Iris pigment epithelial cell (primary cell): ENCODE data around the gene TRAPPC2.

Experiments used
- DNase-seq: peaks from one replicate; pipeline ENCODE4 v3.0.0-alpha.2; 2011; ENCODE audit warnings: low read depth

The TRAPPC2 gene

DNA sequence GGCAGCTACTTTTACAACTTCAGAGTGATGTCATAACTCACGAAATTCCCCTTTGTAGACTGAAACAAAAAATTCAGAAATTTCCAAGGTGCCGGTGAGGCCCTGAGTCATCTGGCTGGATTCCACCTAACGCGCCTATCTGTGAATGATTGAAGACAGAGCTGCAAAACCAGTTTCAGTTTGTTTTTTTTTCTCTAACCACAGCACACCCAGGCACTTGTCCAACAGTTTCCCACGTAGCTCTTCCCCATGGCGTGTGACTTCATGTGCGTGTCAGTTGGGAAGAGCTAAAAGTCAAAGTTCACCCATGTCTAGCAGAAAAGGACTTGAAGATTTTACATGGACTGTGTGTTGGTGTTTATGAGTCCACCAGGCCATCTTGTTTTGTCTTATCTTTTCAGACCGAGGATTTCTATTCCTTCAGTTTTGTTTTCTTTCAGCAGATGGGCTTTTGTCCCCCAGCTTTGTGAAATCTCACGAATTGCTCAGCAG, 65.1 kb downstream of the TRAPPC2 start:
- peak; percentile 96 for DNase-seq

DNA sequence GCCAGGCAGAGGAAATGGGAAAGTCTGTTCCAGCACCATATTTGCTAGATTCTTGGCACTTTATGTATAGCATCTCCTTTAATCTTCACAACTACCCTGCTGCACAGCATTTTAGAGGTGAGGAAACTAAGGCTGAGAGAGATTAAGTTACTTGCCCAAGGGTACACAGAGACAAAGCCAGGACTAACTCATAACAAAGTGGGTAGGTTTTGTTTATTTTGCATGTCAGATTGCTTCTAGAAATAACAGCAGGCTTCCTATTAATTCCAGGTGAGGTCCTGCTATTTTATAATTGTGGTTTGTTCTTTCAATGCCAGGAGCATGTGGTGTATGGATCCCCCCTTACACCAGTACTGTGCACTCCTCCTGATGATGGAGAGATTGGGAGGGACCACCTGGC, 66.5 kb downstream of the TRAPPC2 start:
- no peak for DNase-seq

DNA sequence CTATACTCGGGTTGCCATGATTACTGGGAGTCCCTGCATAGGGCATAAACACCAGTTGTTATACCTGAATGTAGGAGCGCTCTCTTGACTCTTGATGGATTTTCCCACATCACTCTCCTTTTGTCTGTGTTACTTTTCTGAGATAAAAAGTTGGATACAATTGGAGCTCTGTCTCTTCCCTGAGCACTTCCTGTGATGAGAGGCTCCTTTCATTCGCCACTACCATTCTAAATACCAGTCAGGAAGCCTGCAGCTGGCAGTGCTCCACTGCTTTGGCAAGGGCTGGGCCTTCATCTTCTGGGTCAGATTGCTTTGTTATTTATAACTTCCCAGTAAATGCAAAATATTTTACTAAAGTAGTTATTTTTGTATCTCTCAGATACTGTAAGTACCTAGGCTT, 67.6 kb downstream of the TRAPPC2 start:
- no peak for DNase-seq

DNA sequence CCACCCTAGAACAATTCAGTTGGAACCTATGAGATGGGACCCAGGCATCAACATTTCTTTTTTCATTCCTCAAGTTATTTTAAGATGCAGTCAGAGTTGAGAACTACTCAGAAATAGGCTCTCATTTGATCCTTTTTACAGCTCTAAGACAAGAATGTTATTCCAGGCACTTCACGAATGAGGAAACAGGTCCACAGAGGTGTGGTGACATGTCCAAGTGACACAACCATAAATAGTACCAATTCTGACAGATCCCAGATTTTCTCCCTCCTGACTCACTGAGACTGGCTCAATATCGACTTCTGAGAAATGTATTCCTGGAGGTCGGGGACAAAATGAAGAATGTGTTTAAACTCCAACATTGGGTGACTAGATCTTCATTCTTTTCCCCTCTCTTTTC, 70.4 kb downstream of the TRAPPC2 start:
- DNase-seq: no peak

DNA sequence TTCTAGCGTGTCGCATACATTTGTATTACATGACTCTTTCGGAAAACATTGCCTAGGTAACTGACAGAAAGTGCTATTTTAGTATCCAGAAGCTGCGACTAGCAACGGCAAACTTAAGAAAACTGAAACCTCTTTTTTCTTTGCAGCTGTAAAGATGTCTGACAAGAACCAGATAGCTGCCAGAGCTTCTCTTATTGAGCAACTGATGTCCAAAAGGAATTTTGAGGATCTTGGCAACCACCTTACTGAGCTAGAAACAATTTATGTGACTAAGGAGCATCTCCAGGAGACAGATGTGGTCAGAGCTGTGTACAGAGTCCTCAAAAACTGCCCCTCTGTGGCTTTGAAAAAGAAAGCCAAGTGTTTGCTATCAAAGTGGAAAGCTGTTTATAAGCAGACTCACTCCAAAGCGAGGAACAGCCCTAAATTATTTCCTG, 72.0 kb downstream of the TRAPPC2 start:
- DNase-seq: peak; percentile 44
